Osteoblast (primary cell): ENCODE measurements around the gene SVOPL. TPM values are rescaled to one million over a fixed set of nuclear protein-coding genes. Genes with fewer than 3 reads are reported as not detected.

Experiments
- DNase-seq: peaks from one replicate; pipeline ENCODE4 v3.0.0; 2011; ENCODE audit warnings: low spot score, mixed read lengths; ENCODE audit not compliant: insufficient read length; ENCODE audit errors: missing footprints
- H2AFZ ChIP-seq: 2 replicates; pipeline ENCODE4 v1.6.0; 2011; ENCODE audit warnings: mild to moderate bottlenecking, low read length
- H3K27ac ChIP-seq: 2 replicates; pipeline ENCODE4 v1.5.1; 2011; ENCODE audit warnings: mild to moderate bottlenecking, low read depth, low read length, moderate library complexity
- H3K27me3 ChIP-seq: 2 replicates; pipeline ENCODE4 v1.6.0; 2012; ENCODE audit warnings: mild to moderate bottlenecking, control low read depth, inconsistent platforms, low read length, moderate library complexity; ENCODE audit not compliant: insufficient read depth
- H3K36me3 ChIP-seq: 2 replicates; pipeline ENCODE4 v1.5.1; 2011; ENCODE audit warnings: mild to moderate bottlenecking, low read length, control low read depth, moderate library complexity; ENCODE audit not compliant: insufficient read depth
- H3K4me1 ChIP-seq: 2 replicates; pipeline ENCODE4 v1.5.1; 2011; ENCODE audit warnings: mild to moderate bottlenecking, low read length, control low read depth, moderate library complexity; ENCODE audit not compliant: insufficient read depth
- H3K4me2 ChIP-seq: 2 replicates; pipeline ENCODE4 v1.6.0; 2011; ENCODE audit warnings: mild to moderate bottlenecking, low read length; ENCODE audit not compliant: insufficient read depth
- H3K4me3 ChIP-seq: fragments of 200-600 bp; sonication (generic); 3 replicates; pipeline ENCODE4 v1.5.1; 2012; ENCODE audit warnings: mild to moderate bottlenecking, low read length, inconsistent platforms; ENCODE audit not compliant: insufficient read depth
- H3K79me2 ChIP-seq: 2 replicates; pipeline ENCODE4 v1.6.0; 2012; ENCODE audit warnings: mild to moderate bottlenecking, low read length, control low read depth, inconsistent platforms; ENCODE audit not compliant: insufficient read depth
- H3K9me3 ChIP-seq: 2 replicates; pipeline ENCODE4 v1.5.1; 2011; ENCODE audit warnings: low read depth, low read length, control low read depth
- H4K20me1 ChIP-seq: 2 replicates; pipeline ENCODE4 v1.6.0; 2012; ENCODE audit warnings: mild to moderate bottlenecking, low read length, control low read depth; ENCODE audit not compliant: insufficient read depth
- total RNA-seq: library from RNA; depleted of rRNA; stranded (reverse); fragments of >200 nt; gene quantifications from 2 replicates; pipeline ENCODE4 v1.2.3, GENCODE V29; 2012
- TF ChIP-seq, protein P1 (sequence below): IDR thresholded peaks from 2 replicates; pipeline ENCODE4 v1.5.1; 2011; ENCODE audit warnings: mild to moderate bottlenecking, low read depth, low read length, moderate library complexity; ENCODE audit errors: extremely low read depth

The SVOPL gene
- total RNA-seq, 1 donor: not detected

- Histone ChIP-seq H3K79me2 (no peaks in the 10 kb centered on the region), H3K4me3 (no peak overlapping the region), H3K27ac (no peak overlapping the region), H3K9me3 (no peaks in the 10 kb centered on the region), H3K27me3 (peaks cover 2% of the 10 kb centered on the region), H4K20me1 (no peaks in the 10 kb centered on the region), H3K4me1 (no peaks in the 10 kb centered on the region), H3K36me3 (no peaks in the 10 kb centered on the region), H2AFZ (no peak overlapping the region), H3K4me2 (no peak overlapping the region)
- TF ChIP-seq, protein P1, sequence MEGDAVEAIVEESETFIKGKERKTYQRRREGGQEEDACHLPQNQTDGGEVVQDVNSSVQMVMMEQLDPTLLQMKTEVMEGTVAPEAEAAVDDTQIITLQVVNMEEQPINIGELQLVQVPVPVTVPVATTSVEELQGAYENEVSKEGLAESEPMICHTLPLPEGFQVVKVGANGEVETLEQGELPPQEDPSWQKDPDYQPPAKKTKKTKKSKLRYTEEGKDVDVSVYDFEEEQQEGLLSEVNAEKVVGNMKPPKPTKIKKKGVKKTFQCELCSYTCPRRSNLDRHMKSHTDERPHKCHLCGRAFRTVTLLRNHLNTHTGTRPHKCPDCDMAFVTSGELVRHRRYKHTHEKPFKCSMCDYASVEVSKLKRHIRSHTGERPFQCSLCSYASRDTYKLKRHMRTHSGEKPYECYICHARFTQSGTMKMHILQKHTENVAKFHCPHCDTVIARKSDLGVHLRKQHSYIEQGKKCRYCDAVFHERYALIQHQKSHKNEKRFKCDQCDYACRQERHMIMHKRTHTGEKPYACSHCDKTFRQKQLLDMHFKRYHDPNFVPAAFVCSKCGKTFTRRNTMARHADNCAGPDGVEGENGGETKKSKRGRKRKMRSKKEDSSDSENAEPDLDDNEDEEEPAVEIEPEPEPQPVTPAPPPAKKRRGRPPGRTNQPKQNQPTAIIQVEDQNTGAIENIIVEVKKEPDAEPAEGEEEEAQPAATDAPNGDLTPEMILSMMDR: no peak
- DNase-seq: no peak
Measured at GRCh38 chr7:138667535-138668228, 33.5 kb downstream of the SVOPL start.

GRCh38 chr7:138666385-138666784 lies 34.8 kb downstream of the SVOPL start:
- no peak for DNase-seq
- Histone ChIP-seq H3K4me1 (no peaks in the 10 kb centered on the region), H3K4me2 (no peak overlapping the region)

GRCh38 chr7:138665669-138666140 lies 35.5 kb downstream of the SVOPL start:
- Histone ChIP-seq H3K36me3 (no peaks in the 10 kb centered on the region), H3K27me3 (peaks cover 2% of the 10 kb centered on the region), H3K4me3 (no peak overlapping the region), H3K27ac (no peak overlapping the region), H2AFZ (no peak overlapping the region), H3K9me3 (no peaks in the 10 kb centered on the region), H3K4me2 (no peak overlapping the region), H3K79me2 (no peaks in the 10 kb centered on the region), H3K4me1 (no peaks in the 10 kb centered on the region), H4K20me1 (no peaks in the 10 kb centered on the region)
- DNase-seq: no peak
- TF ChIP-seq, protein P1: no peak

More at GRCh38 chr7:138666385-138666784, 34.8 kb downstream of the SVOPL start:
- H3K9me3 ChIP-seq: no peaks in the 10 kb centered on the region
- H3K36me3 ChIP-seq: no peaks in the 10 kb centered on the region
- H3K27ac ChIP-seq: no peak overlapping the region
- H3K27me3 ChIP-seq: peaks cover 2% of the 10 kb centered on the region
- TF ChIP-seq, protein P1: no peak
- no peak overlapping the region for H3K4me3 ChIP-seq
- H2AFZ ChIP-seq: no peak overlapping the region
- H3K79me2 ChIP-seq: no peaks in the 10 kb centered on the region
- H4K20me1 ChIP-seq: no peaks in the 10 kb centered on the region

GRCh38 chr7:138665249-138665648 lies 35.9 kb downstream of the SVOPL start:
- DNase-seq: no peak
- Histone ChIP-seq H3K27me3 (peaks cover 2% of the 10 kb centered on the region), H3K4me2 (no peak overlapping the region), H3K27ac (no peak overlapping the region), H2AFZ (no peak overlapping the region), H3K4me3 (no peak overlapping the region), H4K20me1 (no peaks in the 10 kb centered on the region), H3K4me1 (no peaks in the 10 kb centered on the region), H3K79me2 (no peaks in the 10 kb centered on the region), H3K9me3 (no peaks in the 10 kb centered on the region), H3K36me3 (no peaks in the 10 kb centered on the region)
- TF ChIP-seq, protein P1: no peak
